Limb (tissue), 2 donors: ENCODE results near the gene CCZ1.
"Not testable (repeated sequence)": the region's sequence is repeated elsewhere in the genome, so short reads cannot be mapped to it uniquely, and the experiment has no call there.

ENCODE experiments used
- DNase-seq, 2 donors: peaks; one replicate each; pipeline ENCODE4 v3.0.0-alpha.2; 2016; ENCODE audit errors: extremely low spot score in 2 of 2

The CCZ1 gene

DNA sequence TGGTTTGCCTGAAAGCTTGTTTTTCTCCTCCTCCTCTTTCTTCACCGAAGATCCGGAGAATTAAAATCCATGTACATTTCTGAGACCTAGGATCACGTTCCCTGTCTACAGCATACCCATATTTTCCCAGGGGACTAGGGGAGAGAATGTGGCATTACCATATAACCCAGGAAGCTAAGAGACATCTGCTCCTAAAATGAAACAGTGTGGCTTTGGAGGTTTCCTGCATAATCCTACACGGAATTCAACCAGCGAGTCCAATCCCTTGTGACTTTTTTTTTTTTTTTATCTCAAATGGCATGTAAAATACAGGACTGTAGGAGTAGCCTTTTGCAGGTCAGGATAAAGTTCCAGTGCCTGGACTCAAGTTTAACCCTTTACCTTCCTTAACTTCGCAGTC is 10.3 kb downstream of the CCZ1 start:
- DNase-seq = not testable (repeated sequence)

DNA sequence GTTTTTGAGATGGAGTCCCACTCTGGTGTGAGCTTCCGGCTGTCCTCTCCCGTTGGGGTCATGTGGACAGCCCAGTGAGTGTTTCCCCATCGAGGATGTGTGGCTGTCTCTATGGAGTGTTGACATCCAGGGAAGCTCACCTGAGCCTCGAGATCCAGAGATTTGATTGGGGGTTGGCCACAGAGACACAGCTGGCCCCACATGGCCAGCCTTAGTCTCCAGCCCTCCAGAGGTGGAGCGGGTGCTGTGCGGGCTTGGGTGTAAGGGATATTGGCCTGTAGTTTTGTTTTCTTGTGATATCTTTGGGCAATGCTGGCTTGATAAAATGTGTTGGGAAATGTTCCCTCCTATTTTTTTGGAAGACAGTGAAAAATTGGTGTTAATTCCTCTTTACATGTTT is 18.0 kb downstream of the CCZ1 start:
- DNase-seq = not testable (repeated sequence)

DNA sequence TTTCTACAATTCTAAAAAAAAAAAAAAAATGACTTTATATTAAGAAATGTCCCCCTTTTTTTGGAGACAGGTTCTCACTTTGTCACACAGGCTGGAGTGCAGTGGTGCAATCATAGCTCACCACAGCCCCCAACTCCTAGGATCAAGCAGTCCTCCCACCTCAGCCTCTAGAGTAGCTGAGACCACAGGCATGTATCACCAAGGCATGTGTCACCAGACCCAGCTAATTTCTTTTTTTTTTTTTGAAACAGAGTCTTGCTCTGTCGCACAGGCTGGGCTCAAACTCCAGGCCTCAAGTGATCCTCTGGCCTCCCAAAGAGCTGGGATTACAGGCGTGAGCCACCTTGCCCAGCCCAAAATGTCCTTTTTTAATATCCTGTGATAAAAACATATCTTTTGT is 25.6 kb downstream of the CCZ1 start:
- DNase-seq = not testable (repeated sequence)

DNA sequence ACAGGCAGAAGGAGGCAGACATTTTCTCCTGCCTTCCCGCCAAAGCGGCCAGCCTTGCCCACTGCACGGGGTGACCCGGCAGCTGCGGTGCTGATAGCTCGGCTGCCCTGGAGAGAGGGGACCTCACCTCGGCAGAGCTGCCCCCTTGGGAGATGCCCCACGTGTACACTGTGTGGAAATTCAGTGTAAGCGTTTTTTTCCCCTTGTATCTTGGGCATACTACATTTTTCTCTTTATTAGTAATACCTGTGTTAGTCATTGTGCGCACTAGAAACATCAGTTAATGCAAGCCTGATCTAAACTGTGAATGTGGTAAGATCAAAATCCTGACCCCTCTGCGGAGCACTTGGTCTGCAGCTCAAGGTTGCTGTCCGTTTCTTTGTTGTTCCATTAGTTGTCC is 26.1 kb downstream of the CCZ1 start:
- DNase-seq = not testable (repeated sequence)

DNA sequence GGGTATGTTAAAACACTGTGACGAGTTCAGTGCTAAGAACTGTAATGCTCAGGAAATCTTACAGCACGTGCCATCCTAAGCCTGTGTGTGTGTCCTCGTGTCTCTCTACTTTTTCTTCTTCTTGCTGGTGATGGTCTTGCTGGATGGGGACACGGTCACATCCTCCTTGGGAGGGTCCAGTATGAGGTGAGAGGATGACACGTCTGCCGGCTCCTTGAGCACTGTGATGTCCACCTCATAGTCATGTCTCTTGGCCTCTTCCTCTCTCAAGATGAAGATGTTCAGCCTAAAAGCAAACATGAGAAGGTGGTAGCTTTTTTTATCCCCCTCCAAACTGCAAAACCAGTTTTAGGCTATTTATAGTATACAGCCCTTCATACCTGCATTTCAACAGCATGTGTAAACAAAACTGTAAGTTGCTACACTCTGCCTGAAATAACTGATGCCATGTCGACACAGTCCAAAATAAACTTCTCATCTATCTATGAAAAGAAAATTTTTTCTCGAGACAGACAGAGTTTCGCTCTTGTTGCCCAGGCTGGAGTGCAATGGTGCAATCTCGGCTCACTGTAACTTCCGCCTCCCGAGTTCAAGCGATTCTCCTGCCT is 27.8 kb downstream of the CCZ1 start:
- not testable (repeated sequence) for DNase-seq

DNA sequence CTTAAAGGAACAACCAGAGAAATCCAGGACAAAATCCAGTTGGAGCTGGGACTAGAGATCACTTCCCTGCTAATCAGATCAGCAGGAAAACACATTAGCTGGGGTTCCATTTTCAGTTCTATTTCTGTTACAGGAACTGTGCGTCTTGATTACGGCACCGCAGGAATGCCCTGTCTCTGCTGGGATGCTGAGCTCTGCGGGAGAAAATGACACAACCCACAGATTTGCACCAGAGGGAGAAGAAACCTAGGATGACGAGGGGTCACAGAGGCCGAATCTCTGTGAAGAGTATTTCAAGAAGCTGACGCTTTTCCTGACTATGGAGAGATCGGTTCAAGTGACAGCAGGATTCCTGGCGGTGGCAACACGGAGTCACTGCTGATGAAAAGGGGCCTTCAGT is 31.8 kb downstream of the CCZ1 start:
- not testable (repeated sequence) for DNase-seq

DNA sequence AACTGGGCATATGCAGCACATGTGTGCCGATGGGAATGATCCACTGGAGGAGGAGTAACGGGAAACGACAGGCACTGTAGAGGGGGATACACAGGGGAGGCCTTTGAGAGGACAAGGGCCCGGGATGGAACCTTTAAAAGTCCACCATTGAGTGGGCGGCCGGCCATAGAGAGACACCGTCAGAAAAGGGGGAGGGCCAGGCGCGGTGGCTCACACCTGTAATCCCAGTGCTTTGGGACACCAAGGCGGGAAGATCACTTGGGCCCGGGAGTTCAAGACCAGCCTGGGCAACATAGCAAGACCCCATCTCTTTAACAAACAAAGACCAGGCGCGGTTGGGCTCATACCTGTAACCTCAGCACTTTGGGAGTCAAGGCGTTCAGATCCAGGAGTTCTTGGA is 32.7 kb downstream of the CCZ1 start:
- peak in 1 of 2 donors; percentile 29 for DNase-seq

DNA sequence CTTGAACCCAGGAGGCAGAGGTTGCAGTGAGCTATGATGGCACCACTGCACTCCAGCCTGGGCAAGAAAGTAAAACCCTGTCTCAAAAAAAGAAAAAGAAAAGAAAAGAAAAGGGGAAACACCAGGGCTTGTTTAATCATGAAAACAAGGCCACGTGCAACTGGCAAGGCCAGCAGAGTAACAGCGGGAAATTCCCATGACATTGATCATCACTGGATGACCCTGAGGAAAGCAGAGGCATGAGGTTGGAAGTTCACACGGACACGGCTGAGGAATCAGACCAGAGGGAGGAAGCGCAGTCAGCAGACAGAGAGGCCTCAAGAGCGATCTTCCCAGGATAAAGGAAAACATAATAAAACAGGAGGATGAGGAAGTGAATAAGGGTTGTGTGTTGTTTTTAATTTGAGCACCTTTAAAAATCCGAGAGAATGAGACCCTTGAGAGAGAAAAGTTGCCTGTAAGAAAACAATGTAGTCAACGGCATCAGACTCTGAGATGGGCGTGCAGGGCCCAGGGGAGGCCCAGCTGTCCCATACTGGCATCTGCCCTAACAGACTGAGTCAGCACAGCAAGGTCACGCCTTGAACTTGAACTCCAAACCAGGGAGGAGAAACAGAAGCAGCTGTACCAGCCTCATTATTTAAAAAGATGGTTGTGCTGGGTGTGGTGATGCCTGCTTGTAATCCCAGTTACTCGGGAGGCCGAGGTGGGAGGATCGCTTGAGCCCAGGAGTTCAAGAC is 33.5 kb downstream of the CCZ1 start:
- DNase-seq = not testable (repeated sequence)

DNA sequence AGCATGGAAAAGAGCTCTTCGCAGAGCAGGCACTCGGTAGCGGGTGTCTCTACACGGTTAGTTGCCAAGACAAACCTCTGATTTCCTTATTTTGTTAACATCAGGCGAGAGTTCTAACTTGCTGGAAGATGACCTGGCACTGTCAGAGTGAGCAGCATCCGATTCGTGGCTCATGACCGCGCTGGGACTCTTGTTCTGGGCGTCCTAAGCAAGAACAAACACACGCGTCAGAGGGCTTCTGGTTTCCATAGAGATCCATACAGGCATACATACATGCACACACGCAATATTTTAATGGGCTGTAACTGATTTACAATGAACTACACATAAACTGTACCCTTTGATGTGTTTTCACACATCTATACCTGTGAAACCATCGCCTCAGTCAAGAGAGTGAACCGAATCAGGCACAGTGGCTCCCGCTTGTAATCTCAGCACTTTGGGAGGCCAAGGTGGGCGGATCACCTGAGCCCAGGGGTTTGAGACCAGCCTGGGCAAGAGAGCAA is 36.5 kb downstream of the CCZ1 start:
- DNase-seq = not testable (repeated sequence)

DNA sequence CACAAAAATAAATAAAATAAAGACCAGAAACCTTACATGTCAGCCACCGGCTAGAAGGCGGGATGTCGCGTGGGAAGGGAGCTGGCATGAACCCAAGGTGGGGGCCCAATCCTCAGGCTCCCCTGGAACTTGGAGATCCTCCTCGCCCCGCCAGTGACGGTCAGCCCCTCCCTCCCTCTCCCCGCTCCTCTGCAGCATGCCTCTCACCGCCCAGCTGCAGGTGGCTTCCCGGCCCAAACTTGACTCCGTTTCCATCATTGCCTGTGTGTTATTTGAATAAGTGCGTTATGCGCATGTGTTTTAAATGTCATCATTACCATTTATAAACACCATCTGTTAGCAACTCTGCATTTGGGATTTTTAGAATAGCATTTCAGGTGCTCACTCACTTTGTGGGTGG is 64.7 kb downstream of the CCZ1 start:
- DNase-seq = not testable (repeated sequence)

DNA sequence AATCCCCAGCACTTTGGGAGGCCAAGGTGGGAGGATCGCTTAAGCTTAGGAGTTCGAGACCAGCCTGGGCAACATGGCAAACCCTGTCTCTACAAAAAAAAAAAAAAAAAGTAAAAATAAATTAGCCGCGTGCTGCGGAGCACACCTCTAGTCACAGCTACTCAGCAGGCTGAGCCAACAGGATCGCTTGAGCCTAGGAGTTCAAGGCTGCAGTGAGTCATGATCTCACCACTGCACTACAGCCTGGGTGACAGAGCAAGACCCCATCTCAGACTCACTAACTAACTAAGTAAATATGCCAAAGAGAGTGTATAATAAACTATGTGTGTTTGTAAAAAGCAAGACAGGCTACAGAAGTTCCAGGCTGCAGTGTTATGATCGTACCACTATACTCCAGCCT is 65.3 kb downstream of the CCZ1 start:
- DNase-seq = not testable (repeated sequence)

DNA sequence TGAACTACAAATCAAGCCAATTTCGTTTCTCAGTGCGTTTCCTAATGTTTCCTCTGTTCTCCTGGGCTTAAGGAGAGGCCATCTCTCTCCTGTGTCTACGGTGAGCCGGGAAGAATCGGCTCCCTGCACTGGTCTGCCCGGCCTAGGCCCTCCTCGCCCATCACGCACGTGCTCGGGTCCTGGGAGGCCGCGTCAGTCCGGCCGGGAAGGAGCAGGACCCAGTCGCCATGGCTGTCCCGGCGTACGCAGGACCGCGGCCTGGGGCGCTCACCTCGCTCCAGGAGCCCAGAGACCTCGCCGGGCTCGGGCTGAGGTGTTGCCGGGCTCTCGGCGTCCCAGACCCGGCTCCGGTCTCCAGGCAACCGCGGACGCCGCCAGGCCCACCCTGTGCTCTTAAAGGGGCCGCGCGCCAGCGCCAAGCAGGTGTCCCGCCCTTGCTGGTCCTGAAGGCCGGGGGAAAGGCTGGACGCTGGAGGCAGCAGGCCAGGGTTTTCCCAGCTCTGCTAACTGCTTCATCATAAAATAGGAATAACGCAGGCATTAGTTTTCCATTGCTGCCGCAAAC is 71.9 kb downstream of the CCZ1 start, which contains the start of gene RSPH10B:
Gene RSPH10B, minus strand, starts transcription at position 343 of the 565 bp plus-strand sequence. CDS start 3,573 bp downstream, outside the sequence.
- not testable (repeated sequence) for DNase-seq

DNA sequence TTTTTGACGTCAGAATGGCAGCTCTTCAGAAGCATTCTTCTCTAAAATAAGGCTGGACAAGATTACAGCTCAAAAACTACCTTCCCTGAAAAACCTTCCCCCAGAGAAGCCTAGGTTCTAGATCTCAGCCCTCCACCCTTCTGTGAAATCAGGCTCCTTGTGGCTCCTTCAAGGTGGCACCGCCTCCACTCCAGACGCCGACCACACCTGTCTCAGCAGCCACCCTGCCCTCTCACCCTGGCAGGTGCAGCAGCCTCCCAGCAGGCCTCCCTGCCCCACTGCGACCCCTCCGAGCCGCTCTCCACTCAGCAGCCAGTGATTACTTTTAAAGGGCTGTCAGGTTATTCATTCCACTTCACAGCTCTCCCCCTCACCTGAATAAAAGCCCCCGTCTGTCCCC is 75.0 kb downstream of the CCZ1 start:
- DNase-seq = not testable (repeated sequence)
